NOMO-1 (cell line): Measurements from ENCODE around the gene LASP1.
A peak's percentile ranks its signal among the peaks of the same experiment; 100 is the strongest.
"Not testable (repeated sequence)": the region's sequence is repeated elsewhere in the genome, so short reads cannot be mapped to it uniquely, and the experiment has no call there.

Experiments
- DNase-seq, 2 experiments: peaks; one replicate each; lab custom pipeline; 2025; ENCODE audit not compliant: unreplicated experiment in 2 of 2; lab: John Stamatoyannopoulos, UW

LASP1 gene

GRCh38 chr17:38922538-38923297, 52.9 kb downstream of the LASP1 start:
- DNase-seq, result no peak

- no peak for DNase-seq
These were observed 55.6 kb downstream of the LASP1 start, which contains the start of gene LASP1NB for GRCh38 chr17:38925263-38925995. LASP1NB (plus strand) TSS chr17:38925614.

GRCh38 chr17:38926293-38927070, 56.6 kb downstream of the LASP1 start:
- DNase-seq, result peak; percentile 58 to 97

GRCh38 chr17:38930782-38931181, 60.9 kb downstream of the LASP1 start:
- DNase-seq, result not testable (repeated sequence)

GRCh38 chr17:38933962-38934361, 64.1 kb downstream of the LASP1 start:
- DNase-seq, result not testable (repeated sequence)

- no peak for DNase-seq
These were observed 70.1 kb downstream of the LASP1 start for GRCh38 chr17:38939987-38940386.

GRCh38 chr17:38940404-38940803, 70.5 kb downstream of the LASP1 start:
- no peak for DNase-seq

GRCh38 chr17:38942696-38943334, 73.0 kb downstream of the LASP1 start:
- no peak for DNase-seq

- peak; percentile 14 to 63 for DNase-seq
These were observed 73.7 kb downstream of the LASP1 start for GRCh38 chr17:38943607-38944006.

GRCh38 chr17:38947189-38947588, 77.3 kb downstream of the LASP1 start:
- DNase-seq, result no peak

GRCh38 chr17:38953800-38954199, 83.9 kb downstream of the LASP1 start:
- not testable (repeated sequence) for DNase-seq

GRCh38 chr17:38958326-38958725, 88.5 kb downstream of the LASP1 start:
- DNase-seq, result no peak

GRCh38 chr17:38958756-38959155, 88.9 kb downstream of the LASP1 start:
- no peak for DNase-seq

- DNase-seq, result no peak
These were observed 89.7 kb downstream of the LASP1 start for GRCh38 chr17:38959508-38959907.

GRCh38 chr17:38960402-38960801, 90.5 kb downstream of the LASP1 start:
- DNase-seq, result no peak

- DNase-seq, result no peak
These were observed 91.6 kb downstream of the LASP1 start for GRCh38 chr17:38961413-38961812.

- DNase-seq, result peak; percentile 61 to 67
These were observed 97.5 kb downstream of the LASP1 start, which contains the start of gene FBXO47 for GRCh38 chr17:38967290-38967738. FBXO47 (minus strand) TSS chr17:38967403; CDS start chr17:38963025, 4,378 bp downstream.

- no peak for DNase-seq
These were observed 99.4 kb downstream of the LASP1 start for GRCh38 chr17:38969281-38969680.

GRCh38 chr17:38970128-38970527, 100.3 kb downstream of the LASP1 start:
- DNase-seq, result no peak

- DNase-seq, result no peak
These were observed 100.9 kb downstream of the LASP1 start for GRCh38 chr17:38970804-38971203.
